Testis (tissue), 3 donors: ENCODE data around the gene SLC4A8. TPM values are rescaled to one million over a fixed set of nuclear protein-coding genes. Genes with fewer than 3 reads are reported as not detected.

Source experiments
- DNase-seq: peaks from one replicate; pipeline ENCODE4 v3.0.0-alpha.2; 2019
- H3K27ac ChIP-seq, 2 donors: fragments of 200-600 bp; sonication (generic); one replicate each; pipeline ENCODE4 v1.5.1; 2019
- H3K27me3 ChIP-seq: fragments of 200-600 bp; sonication (generic); one replicate; pipeline ENCODE4 v1.5.1; 2019
- H3K36me3 ChIP-seq: fragments of 200-600 bp; sonication (generic); one replicate; pipeline ENCODE4 v1.5.1; 2017; ENCODE audit warnings: low read depth; ENCODE audit errors: missing control alignments
- H3K4me1 ChIP-seq: fragments of 200-600 bp; sonication (generic); one replicate; pipeline ENCODE4 v1.5.1; 2019
- H3K4me3 ChIP-seq, 2 donors: fragments of 200-600 bp; sonication (generic); one replicate each; pipeline ENCODE4 v1.5.1; 2017 to 2019
- H3K9me3 ChIP-seq: fragments of 200-600 bp; sonication (generic); one replicate; pipeline ENCODE4 v1.5.1; 2017
- POLR2A ChIP-seq: fragments of 450-650 bp; IDR thresholded peaks from one replicate; pipeline ENCODE4 v1.6.1; 2017; ENCODE audit warnings: antibody characterized with exemption, mild to moderate bottlenecking, moderate library complexity
- WGBS, 2 donors: methylation state at CpG; one replicate each; pipeline ENCODE4 v1.1.5; 2018; 5-methylcytosine and 5-hydroxymethylcytosine counted together
- intact Hi-C: fragments of 100-400 bp; cut with DNase I; formaldehyde crosslinking; loops from one replicate; pipeline ENCODE4 v1.15.1; 2023; ENCODE audit warnings: low total_unique reads
- polyA plus RNA-seq: library from polyadenylated mRNA; stranded (reverse); fragments of 350-450 nt; fragmentation: Illumina TruSeq; extraction: RNeasy Lipid Tissue Mini Kit (QIAGEN cat#74804); gene quantifications from one replicate; pipeline ENCODE4 v1.2.3, GENCODE V29; 2014; ENCODE audit warnings: low read depth, low replicate concordance; ENCODE audit not compliant: insufficient read depth
- total RNA-seq, 2 donors: library from RNA; depleted of rRNA; stranded (reverse); fragments of >200 nt; gene quantifications; one replicate each; pipeline ENCODE4 v1.2.3, GENCODE V29; 2016
- TF ChIP-seq, protein P1 (sequence below), 3 experiments: fragments of 450-650 bp in 2 of 3; fragments of 200-600 bp in 1 of 3; sonication (generic) in 1 of 3; IDR thresholded peaks; one replicate each; pipeline ENCODE4 v1.5.1; 2016 to 2019; ENCODE audit warnings: antibody characterized with exemption in 3 of 3, mild to moderate bottlenecking in 2 of 3, moderate library complexity in 1 of 3

The SLC4A8 gene
- total and polyA plus RNA-seq, 3 donors from 2014 or later, result 52.7 to 78.6 (median 63.7) TPM

DNA sequence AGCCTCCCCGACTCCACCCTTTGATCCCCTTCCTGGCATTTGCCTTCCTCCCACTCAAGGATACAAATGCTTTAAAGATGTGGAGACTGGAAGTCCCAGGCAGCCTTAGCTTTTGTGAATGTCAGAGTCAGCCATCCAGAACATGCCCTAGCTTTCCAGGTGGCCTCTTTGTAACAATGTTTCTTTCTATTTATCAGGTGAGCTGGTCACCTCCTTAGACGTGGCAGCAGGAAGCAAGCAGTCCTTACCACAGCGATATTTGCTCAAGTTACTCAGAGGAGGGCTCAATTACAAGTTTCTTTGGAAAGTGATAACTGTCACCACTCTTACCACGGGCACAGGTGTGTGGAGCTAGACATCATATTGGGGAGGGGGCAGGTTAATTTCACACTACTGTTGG, 38.3 kb upstream of the SLC4A8 start:
- no peak for TF ChIP-seq POLR2A
- TF ChIP-seq, protein P1, sequence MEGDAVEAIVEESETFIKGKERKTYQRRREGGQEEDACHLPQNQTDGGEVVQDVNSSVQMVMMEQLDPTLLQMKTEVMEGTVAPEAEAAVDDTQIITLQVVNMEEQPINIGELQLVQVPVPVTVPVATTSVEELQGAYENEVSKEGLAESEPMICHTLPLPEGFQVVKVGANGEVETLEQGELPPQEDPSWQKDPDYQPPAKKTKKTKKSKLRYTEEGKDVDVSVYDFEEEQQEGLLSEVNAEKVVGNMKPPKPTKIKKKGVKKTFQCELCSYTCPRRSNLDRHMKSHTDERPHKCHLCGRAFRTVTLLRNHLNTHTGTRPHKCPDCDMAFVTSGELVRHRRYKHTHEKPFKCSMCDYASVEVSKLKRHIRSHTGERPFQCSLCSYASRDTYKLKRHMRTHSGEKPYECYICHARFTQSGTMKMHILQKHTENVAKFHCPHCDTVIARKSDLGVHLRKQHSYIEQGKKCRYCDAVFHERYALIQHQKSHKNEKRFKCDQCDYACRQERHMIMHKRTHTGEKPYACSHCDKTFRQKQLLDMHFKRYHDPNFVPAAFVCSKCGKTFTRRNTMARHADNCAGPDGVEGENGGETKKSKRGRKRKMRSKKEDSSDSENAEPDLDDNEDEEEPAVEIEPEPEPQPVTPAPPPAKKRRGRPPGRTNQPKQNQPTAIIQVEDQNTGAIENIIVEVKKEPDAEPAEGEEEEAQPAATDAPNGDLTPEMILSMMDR (IDR thresholded peaks at IDR 0.05), result no peak
- Histone ChIP-seq H3K4me1 (no peaks in the 10 kb centered on the region), H3K36me3 (no peaks in the 10 kb centered on the region), H3K27ac (no peak overlapping the region), H3K4me3 (no peak overlapping the region), H3K9me3 (no peaks in the 10 kb centered on the region), H3K27me3 (no peaks in the 10 kb centered on the region)
- 62% methylated on average over 4 of the region's 4 CpGs for WGBS, 2 donors
- intact Hi-C loops, result no loop called here
- DNase-seq, result no peak

DNA sequence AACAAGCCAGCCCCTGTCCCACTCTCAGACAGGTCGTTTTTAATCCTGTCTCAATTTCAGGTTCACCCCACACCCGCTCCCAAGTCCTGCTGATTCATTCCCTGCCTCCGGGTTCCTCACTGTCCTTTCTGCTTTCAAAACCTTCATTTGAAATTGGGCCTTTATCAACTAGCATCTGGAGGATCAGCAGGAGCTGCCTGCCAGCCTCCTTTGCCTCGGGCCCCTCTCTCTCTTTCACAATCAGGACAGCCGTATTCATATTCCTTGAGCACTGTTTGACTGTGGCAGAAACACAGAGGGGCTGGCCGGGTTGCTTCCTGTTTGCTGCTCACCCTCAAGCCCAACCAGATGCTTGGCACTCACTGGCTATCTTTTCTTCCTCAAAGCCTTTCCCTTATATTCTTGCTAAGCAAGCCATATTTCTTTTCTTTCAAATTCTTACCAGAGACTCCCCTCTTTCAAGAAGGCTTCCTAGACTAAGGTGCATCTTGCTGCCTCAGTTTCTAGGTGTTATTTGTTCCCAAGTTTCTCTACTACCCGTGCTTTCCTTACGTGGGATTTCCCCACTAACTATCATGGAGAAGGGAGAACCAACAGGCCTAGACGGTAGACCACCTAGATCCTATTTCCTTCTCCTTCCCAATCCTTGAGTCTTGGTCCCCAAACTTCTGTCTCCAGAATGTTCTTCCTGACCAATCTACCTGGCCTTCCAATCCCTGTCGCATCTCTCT, 36.4 kb upstream of the SLC4A8 start:
- no peak overlapping the region for H3K27ac ChIP-seq
- DNase-seq, result no peak
- 74 to 79% methylated on average over 10 of the region's 10 CpGs for WGBS, 2 donors
- no peak overlapping the region for H3K4me3 ChIP-seq
- no peaks in the 10 kb centered on the region for H3K9me3 ChIP-seq
- no peaks in the 10 kb centered on the region for H3K4me1 ChIP-seq
- no peaks in the 10 kb centered on the region for H3K36me3 ChIP-seq
- H3K27me3 ChIP-seq, result no peaks in the 10 kb centered on the region
- intact Hi-C loops, result no loop called here
- TF ChIP-seq POLR2A, result no peak
- TF ChIP-seq, protein P1 (IDR thresholded peaks at IDR 0.05), result no peak

DNA sequence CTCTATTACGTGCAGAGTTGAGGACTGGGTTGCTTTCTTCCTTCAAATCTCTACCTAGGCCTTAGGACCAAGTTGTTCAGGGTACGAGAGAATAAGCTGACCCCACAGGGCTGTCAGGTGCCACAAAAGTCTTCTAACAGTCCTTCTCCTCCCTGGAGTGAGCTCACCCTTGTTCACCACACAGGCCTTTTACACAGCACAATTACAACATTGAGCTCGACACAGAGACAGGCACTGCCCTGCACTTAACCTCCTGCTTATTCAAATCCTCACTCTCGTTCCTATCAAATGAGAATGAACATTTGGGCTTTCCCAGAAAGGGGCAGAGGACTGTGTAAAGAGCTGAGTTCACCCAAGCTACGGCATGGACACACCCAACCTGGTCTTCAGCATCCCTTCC, 35.8 kb upstream of the SLC4A8 start:
- intact Hi-C loops, result no loop called here
- H3K27ac ChIP-seq, result no peak overlapping the region
- WGBS, 2 donors, result 86 to 94% methylated on average over 5 of the region's 5 CpGs
- no peaks in the 10 kb centered on the region for H3K4me1 ChIP-seq
- DNase-seq, result no peak
- no peaks in the 10 kb centered on the region for H3K9me3 ChIP-seq
- H3K27me3 ChIP-seq, result no peaks in the 10 kb centered on the region
- no peaks in the 10 kb centered on the region for H3K36me3 ChIP-seq
- no peak overlapping the region for H3K4me3 ChIP-seq
- TF ChIP-seq POLR2A, result no peak
- TF ChIP-seq, protein P1 (IDR thresholded peaks at IDR 0.05), result no peak

- WGBS, 2 donors, result 81 to 88% methylated on average over 2 of the region's 2 CpGs
- DNase-seq, result no peak
- Histone ChIP-seq H3K9me3 (no peaks in the 10 kb centered on the region), H3K4me3 (no peak overlapping the region), H3K4me1 (no peaks in the 10 kb centered on the region), H3K27ac (no peak overlapping the region), H3K27me3 (no peaks in the 10 kb centered on the region), H3K36me3 (no peaks in the 10 kb centered on the region)
- TF ChIP-seq POLR2A, result no peak
- TF ChIP-seq, protein P1 (IDR thresholded peaks at IDR 0.05), result no peak
- intact Hi-C loops, result no loop called here
These were observed 35.2 kb upstream of the SLC4A8 start for GRCh38 chr12:51389302-51389999.
